GM12891 (cell line): ENCODE data around the gene RFX6.

Experiments used
- PAX5 ChIP-seq: IDR thresholded peaks from 2 replicates; pipeline ENCODE4 v1.6.1; 2011; ENCODE audit warnings: low read length, moderate library complexity, mild to moderate bottlenecking; ENCODE audit not compliant: insufficient read depth, severe bottlenecking
- POLR2AphosphoS5 ChIP-seq: IDR thresholded peaks from 2 replicates; pipeline ENCODE4 v1.6.1; 2011; ENCODE audit warnings: low read depth, low read length, control low read depth

GRCh38 chr6:116954938-116955337, 77.9 kb downstream of the RFX6 start:
- TF ChIP-seq PAX5: no peak
- TF ChIP-seq POLR2AphosphoS5: no peak
